Thymus (tissue), 11 donors: ENCODE results near the gene ASTN1. TPM values are rescaled to one million over a fixed set of nuclear protein-coding genes. Genes with fewer than 3 reads are reported as not detected.
"Not testable (repeated sequence)": the region's sequence is repeated elsewhere in the genome, so short reads cannot be mapped to it uniquely, and the experiment has no call there.

Experiments
- DNase-seq, 9 donors: peaks; one replicate each; pipeline ENCODE4 v3.0.0-alpha.2; 2013; ENCODE audit warnings: low spot score in 9 of 9, low read depth in 6 of 9, missing footprints in 1 of 9
- H3K27ac ChIP-seq, 2 donors: one replicate each; pipeline ENCODE4 v1.5.1; 2013; ENCODE audit warnings: control low read depth in 1 of 2, low read depth in 1 of 2, low read length in 1 of 2, mild to moderate bottlenecking in 1 of 2, moderate library complexity in 1 of 2
- H3K27me3 ChIP-seq, 2 donors: one replicate each; pipeline ENCODE4 v1.5.1; 2013; ENCODE audit warnings: low read length in 1 of 2; ENCODE audit not compliant: control insufficient read depth in 2 of 2, insufficient read depth in 1 of 2
- H3K36me3 ChIP-seq, 2 donors: one replicate each; pipeline ENCODE4 v1.5.1; 2013; ENCODE audit warnings: low read length in 1 of 2, mild to moderate bottlenecking in 1 of 2, moderate library complexity in 1 of 2; ENCODE audit not compliant: control insufficient read depth in 2 of 2, insufficient read depth in 2 of 2
- H3K4me1 ChIP-seq, 2 donors: one replicate each; pipeline ENCODE4 v1.5.1; 2013; ENCODE audit warnings: low read length in 2 of 2; ENCODE audit not compliant: control insufficient read depth in 2 of 2, insufficient read depth in 2 of 2
- H3K4me3 ChIP-seq, 2 donors: one replicate each; pipeline ENCODE4 v1.5.1; 2013; ENCODE audit warnings: low read length in 2 of 2, control low read depth in 1 of 2, mild to moderate bottlenecking in 1 of 2
- H3K9me3 ChIP-seq, 2 donors: one replicate each; pipeline ENCODE4 v1.5.1; 2013; ENCODE audit warnings: low read length in 1 of 2, mild to moderate bottlenecking in 1 of 2; ENCODE audit not compliant: control insufficient read depth in 2 of 2, insufficient read depth in 1 of 2
- WGBS: extraction: QIAGEN DNeasy Blood & Tissue Kit; methylation state at CpG from one replicate; pipeline ENCODE4 v1.1.7; 2013; 5-methylcytosine and 5-hydroxymethylcytosine counted together
- polyA plus RNA-seq: library from polyadenylated mRNA; stranded (reverse); fragments of 200-250 nt; gene quantifications from one replicate; pipeline ENCODE4 v1.2.3, GENCODE V29; 2013
- total RNA-seq: library from RNA; stranded (reverse); fragments of 120-200 nt; gene quantifications from one replicate; pipeline ENCODE4 v1.2.4, GENCODE V29; 2013
- donor health status: healthy.

Gene ASTN1
- total and polyA plus RNA-seq, 2 donors, result 0.09 to 0.24 TPM

- Histone ChIP-seq H3K4me1 (no peaks in the 10 kb centered on the region), H3K9me3 (no peaks in the 10 kb centered on the region), H3K27me3 (no peaks in the 10 kb centered on the region), H3K4me3 (no peak overlapping the region), H3K27ac (no peak overlapping the region), H3K36me3 (no peaks in the 10 kb centered on the region)
- 75% methylated on average over 2 of the region's 2 CpGs for WGBS
- DNase-seq, result no peak
These were observed 61.3 kb downstream of the ASTN1 start for GRCh38 chr1:177103005-177103852.

GRCh38 chr1:177092001-177092400 is 72.5 kb downstream of the ASTN1 start:
- H3K36me3 ChIP-seq, result no peaks in the 10 kb centered on the region
- no peaks in the 10 kb centered on the region for H3K4me1 ChIP-seq
- H3K4me3 ChIP-seq, result no peak overlapping the region
- H3K9me3 ChIP-seq, result no peaks in the 10 kb centered on the region
- DNase-seq, result no peak
- no peaks in the 10 kb centered on the region for H3K27me3 ChIP-seq
- H3K27ac ChIP-seq, result no peak overlapping the region

DNA sequence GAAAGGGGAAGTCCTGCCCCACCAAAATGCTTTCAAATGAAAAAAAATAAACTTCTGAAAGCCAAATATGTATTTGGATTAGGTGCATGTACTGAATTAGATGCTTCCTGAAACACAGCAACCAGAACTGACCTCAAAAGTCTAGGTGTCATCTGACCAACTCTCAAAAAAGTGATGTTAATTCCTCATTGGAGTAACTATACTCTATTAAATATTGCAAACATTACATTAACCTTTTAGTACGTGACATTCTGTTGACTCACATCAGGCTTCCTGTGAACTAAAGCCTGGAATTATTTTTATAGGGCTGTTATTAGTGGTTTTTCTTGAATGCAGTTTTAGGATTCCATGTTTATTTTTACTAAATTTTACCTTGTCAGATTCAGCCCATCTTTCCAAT is 73.5 kb downstream of the ASTN1 start:
- WGBS, result 88% methylated on average over 1 of the region's 1 CpG
- no peak for DNase-seq
- Histone ChIP-seq H3K27me3 (no peaks in the 10 kb centered on the region), H3K4me1 (no peaks in the 10 kb centered on the region), H3K9me3 (no peaks in the 10 kb centered on the region), H3K36me3 (no peaks in the 10 kb centered on the region), H3K4me3 (no peak overlapping the region), H3K27ac (no peak overlapping the region)

DNA sequence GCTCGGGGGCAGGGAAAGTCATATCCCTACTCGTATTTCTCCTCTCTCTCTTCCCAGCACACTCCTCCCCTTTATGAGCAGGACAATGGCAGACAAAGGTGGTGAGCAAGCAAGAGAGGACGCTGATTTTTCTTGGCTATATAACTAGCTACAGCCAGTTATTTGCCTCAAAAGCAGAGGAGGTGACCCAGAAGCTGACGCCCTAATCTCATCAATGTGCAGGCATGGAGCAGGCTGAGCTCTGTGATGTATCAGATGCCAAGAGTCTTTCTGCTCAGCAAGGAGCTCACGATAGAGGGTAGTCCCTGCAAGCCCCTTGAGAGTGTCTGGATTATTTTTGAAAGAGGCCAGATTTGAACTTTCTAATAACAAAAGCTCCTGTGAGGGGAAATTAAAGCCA is 75.5 kb downstream of the ASTN1 start:
- DNase-seq, result no peak
- 74% methylated on average over 5 of the region's 5 CpGs for WGBS
- Histone ChIP-seq H3K9me3 (no peaks in the 10 kb centered on the region), H3K27me3 (no peaks in the 10 kb centered on the region), H3K4me1 (no peaks in the 10 kb centered on the region), H3K4me3 (no peak overlapping the region), H3K36me3 (no peaks in the 10 kb centered on the region), H3K27ac (no peak overlapping the region)

- Histone ChIP-seq H3K27me3 (no peaks in the 10 kb centered on the region), H3K4me1 (no peaks in the 10 kb centered on the region), H3K9me3 (no peaks in the 10 kb centered on the region), H3K27ac (no peak overlapping the region), H3K4me3 (no peak overlapping the region), H3K36me3 (no peaks in the 10 kb centered on the region)
- no peak for DNase-seq
- 91% methylated on average over 5 of the region's 5 CpGs for WGBS
These were observed 81.4 kb downstream of the ASTN1 start for GRCh38 chr1:177082855-177083693.

GRCh38 chr1:177080564-177080963 is 83.9 kb downstream of the ASTN1 start:
- no peaks in the 10 kb centered on the region for H3K4me1 ChIP-seq
- H3K9me3 ChIP-seq, result no peaks in the 10 kb centered on the region
- no peaks in the 10 kb centered on the region for H3K27me3 ChIP-seq
- H3K4me3 ChIP-seq, result no peak overlapping the region
- H3K36me3 ChIP-seq, result no peaks in the 10 kb centered on the region
- DNase-seq, result no peak
- no peak overlapping the region for H3K27ac ChIP-seq
- WGBS, result 80% methylated on average over 4 of the region's 4 CpGs

DNA sequence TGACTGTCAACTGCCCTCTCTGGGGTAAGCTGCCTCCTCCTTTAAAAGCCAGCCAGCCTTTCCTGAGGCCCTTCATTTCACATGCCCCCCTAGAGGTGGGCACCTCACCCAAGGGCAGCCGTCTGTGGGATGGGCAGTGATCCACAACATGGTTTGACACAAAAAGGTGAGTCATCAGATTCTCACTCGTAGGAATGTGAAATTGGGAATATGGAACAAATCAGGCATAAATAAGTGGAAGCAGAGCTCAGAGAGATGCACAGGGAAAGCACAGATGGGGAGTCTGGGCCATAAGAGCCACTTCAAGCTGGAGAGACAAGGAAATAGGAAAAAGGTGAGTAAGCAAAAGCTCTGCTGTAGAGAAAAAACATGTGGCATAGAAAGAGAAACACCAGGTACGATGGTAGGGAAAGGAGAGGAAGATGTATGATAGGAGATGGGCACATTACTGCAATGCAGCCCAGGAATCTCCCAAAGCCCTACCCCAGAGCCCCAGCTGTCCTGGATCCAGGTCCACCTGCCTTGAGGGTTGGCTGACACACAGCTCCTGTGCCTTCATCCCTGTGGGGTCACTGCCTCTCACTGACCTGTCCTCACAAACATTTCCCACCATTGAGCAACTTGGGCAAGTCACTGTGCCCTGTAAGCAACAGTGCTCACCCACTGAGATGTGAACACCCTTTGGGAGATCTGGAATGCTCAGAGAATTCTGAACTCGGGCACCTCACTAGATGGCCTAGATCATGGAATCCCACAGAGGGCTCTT is 86.6 kb downstream of the ASTN1 start:
- 86% methylated on average over 4 of the region's 4 CpGs for WGBS
- H3K9me3 ChIP-seq, result no peaks in the 10 kb centered on the region
- no peak overlapping the region for H3K4me3 ChIP-seq
- no peaks in the 10 kb centered on the region for H3K4me1 ChIP-seq
- no peak for DNase-seq
- H3K27me3 ChIP-seq, result no peaks in the 10 kb centered on the region
- no peaks in the 10 kb centered on the region for H3K36me3 ChIP-seq
- no peak overlapping the region for H3K27ac ChIP-seq

DNA sequence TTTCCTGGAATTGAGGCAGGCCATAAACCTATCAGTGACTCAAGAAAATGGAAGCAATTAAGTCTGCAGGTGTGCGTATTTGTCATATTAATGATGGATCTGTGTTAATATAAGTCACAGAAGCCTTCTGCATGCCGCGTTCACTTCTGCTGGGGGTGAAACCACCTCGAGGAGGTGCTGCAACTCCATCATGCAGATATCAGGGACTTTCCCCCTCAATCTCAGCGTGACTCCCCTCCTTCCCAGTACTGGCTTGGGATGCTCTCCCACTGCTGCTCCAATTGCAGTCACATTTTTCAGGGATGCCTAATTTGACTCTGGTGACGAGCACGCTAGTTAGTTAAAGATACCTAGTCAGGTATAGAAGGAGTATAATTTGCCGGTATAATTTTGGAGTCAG is 87.5 kb downstream of the ASTN1 start:
- Histone ChIP-seq H3K4me3 (no peak overlapping the region), H3K9me3 (no peaks in the 10 kb centered on the region), H3K36me3 (no peaks in the 10 kb centered on the region), H3K27me3 (no peaks in the 10 kb centered on the region), H3K4me1 (no peaks in the 10 kb centered on the region), H3K27ac (no peak overlapping the region)
- no peak for DNase-seq
- WGBS, result 92% methylated on average over 8 of the region's 8 CpGs

- H3K27ac ChIP-seq, H3K36me3 ChIP-seq, H3K4me1 ChIP-seq, H3K4me3 ChIP-seq, DNase-seq, H3K27me3 ChIP-seq, H3K9me3 ChIP-seq: not testable (repeated sequence)
- WGBS, result 96% methylated on average over 3 of the region's 3 CpGs
These were observed 89.7 kb downstream of the ASTN1 start for GRCh38 chr1:177074811-177075210.
